Erythroblast (primary cell): Measurements from ENCODE around the gene DNASE1L3.

ENCODE experiments used
- GATA1 ChIP-seq: IDR thresholded peaks from 2 replicates; pipeline ENCODE4 v1.6.1; 2011; ENCODE audit warnings: low read depth, mild to moderate bottlenecking, control low read depth, low read length, moderate library complexity
- POLR2A ChIP-seq: IDR thresholded peaks from 2 replicates; pipeline ENCODE4 v1.6.1; 2011; ENCODE audit warnings: mild to moderate bottlenecking, low read length

DNA sequence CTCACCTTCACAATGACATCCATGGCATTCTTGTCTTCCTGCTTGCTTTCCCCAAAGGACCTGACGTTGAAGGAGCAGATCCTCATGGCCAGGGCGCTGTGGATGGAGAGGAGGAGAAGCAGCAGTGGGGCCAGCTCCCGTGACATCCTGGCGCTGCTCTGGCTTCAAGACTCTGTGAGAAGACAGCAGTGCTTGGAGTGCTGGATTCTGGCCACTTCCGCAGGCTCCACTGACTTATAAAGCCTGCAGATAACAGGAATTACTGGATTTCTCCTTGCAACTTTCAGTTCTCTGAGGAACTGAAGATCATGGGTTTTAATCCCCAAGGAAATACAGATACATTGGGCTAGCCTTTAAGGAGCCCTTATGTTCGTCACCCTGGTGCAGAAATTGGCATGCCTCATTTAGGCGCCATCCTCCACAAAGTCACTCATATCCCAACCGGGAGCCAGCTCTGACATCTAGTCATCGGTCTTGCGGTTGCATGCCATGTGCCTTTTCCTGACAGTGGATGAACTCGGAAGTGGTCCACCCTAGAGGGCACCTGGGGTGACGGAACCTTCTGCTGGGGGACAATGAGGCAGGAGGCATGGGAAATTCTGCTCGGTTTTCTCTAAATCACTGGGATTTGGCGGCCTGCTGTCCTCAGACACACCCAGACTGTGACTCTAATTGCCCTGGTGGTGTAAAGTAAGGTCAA lies at the start of gene DNASE1L3:
- no peak for TF ChIP-seq POLR2A
- TF ChIP-seq GATA1 = no peak
